H1 (cell line): ENCODE measurements around the gene RNASEH2A. TPM values are rescaled to one million over a fixed set of nuclear protein-coding genes. Genes with fewer than 3 reads are reported as not detected.

ENCODE experiments used
- CBX8 ChIP-seq: fragments of 300-800, 300-1000 bp; sonication (generic); IDR thresholded peaks from 2 replicates; pipeline ENCODE4 v1.7.1; 2016; ENCODE audit warnings: low read depth, low read length, borderline replicate concordance
- CEBPB ChIP-seq: IDR thresholded peaks from 2 replicates; pipeline ENCODE4 v1.6.1; 2012; ENCODE audit warnings: low read depth, low read length
- CHD7 ChIP-seq: fragments of 300-600 bp; sonication (generic); IDR thresholded peaks from 2 replicates; pipeline ENCODE4 v1.7.1; 2012; ENCODE audit warnings: low read length, moderate library complexity, mild to moderate bottlenecking, inconsistent platforms; ENCODE audit not compliant: insufficient replicate concordance
- EZH2 ChIP-seq: fragments of 200-600 bp; sonication (generic); IDR thresholded peaks from 2 replicates; pipeline ENCODE4 v1.7.1; 2012; ENCODE audit warnings: low read depth, mild to moderate bottlenecking, moderate library complexity, low read length, inconsistent platforms; ENCODE audit not compliant: severe bottlenecking
- GTF2F1 ChIP-seq: IDR thresholded peaks from 2 replicates; pipeline ENCODE4 v1.6.1; 2012; ENCODE audit warnings: low read depth, low read length, improper control_type of control experiment, borderline replicate concordance
- SIN3A ChIP-seq, 2 experiments: IDR thresholded peaks in 1 of 2; conservative IDR thresholded peaks in 1 of 2; 2 replicates each; pipeline ENCODE4 v1.6.1; 2011 to 2012; ENCODE audit warnings: low read length in 2 of 2, improper control_type of control experiment in 1 of 2, low read depth in 1 of 2, mild to moderate bottlenecking in 1 of 2
- SP1 ChIP-seq: IDR thresholded peaks from 2 replicates; pipeline ENCODE4 v1.6.1; 2011; ENCODE audit warnings: low read depth, low read length
- TBP ChIP-seq: IDR thresholded peaks from 2 replicates; pipeline ENCODE4 v1.6.1; 2011; ENCODE audit warnings: low read depth, low read length, improper control_type of control experiment
- TCF12 ChIP-seq: IDR thresholded peaks from 2 replicates; pipeline ENCODE4 v1.6.1; 2011; ENCODE audit warnings: low read depth, mild to moderate bottlenecking, low read length
- polyA plus RNA-seq, 7 experiments: library from polyadenylated mRNA; depleted of rRNA in 3 of 7; stranded (reverse) in 5 of 7; unstranded in 2 of 7; fragments of >200 nt in 5 of 7; fragments of 200-250 nt in 2 of 7; gene quantifications; 1 replicate in 5 of 7; 2 replicates in 1 of 7; 4 replicates in 1 of 7; pipeline versions ENCODE4 v1.2.1 to v1.2.3, GENCODE V29; 2011 to 2013; ENCODE audit warnings: missing spikeins in 2 of 7, mixed read lengths in 2 of 7
- total RNA-seq: library from RNA; stranded (reverse); fragmentation: NEBNext Ultra II Directional; extraction: Animal tissue kit (Norgen Biotek cat#: 25700); gene quantifications from 2 replicates; pipeline ENCODE4 v1.2.1, GENCODE V29; 2021

Gene RNASEH2A
- total and polyA plus RNA-seq, 2 of the 8 experiments (the other 6 are each of a cell fraction or from before 2014, with no cell fraction given), result 67.5 to 120 TPM

GRCh38 chr19:12806242-12807081 is at the start of gene RNASEH2A (continued):
- no peak for TF ChIP-seq CHD7
- TF ChIP-seq TCF12, result no peak
- peak; percentile 15; the same call in 1 of the 2 replicates for TF ChIP-seq SP1
- TF ChIP-seq TBP, result peak; percentile 75
- peak in 1 of 2 experiments; percentile 82; a peak in 1 of 4 replicates for TF ChIP-seq SIN3A (conservative IDR thresholded peaks at IDR 0.05 in 1 of 2, IDR thresholded peaks at IDR 0.05 in 1 of 2; ENCODE audit: low read depth in 1 of 2, low read length in 2 of 2)
- TF ChIP-seq GTF2F1, result no peak
- no peak for TF ChIP-seq EZH2
- TF ChIP-seq CBX8, result no peak
- TF ChIP-seq CEBPB, result no peak
